H1 (cell line): ENCODE data around the gene CHST13. TPM values are rescaled to one million over a fixed set of nuclear protein-coding genes. Genes with fewer than 3 reads are reported as not detected.

Experiments used
- ASH2L ChIP-seq: fragments of 200-600, 300-600 bp; sonication (generic); IDR thresholded peaks from one replicate; pipeline ENCODE4 v1.7.1; 2017; ENCODE audit warnings: low read length
- MAFK ChIP-seq: IDR thresholded peaks from 2 replicates; pipeline ENCODE4 v1.6.1; 2012; ENCODE audit warnings: low read depth, mild to moderate bottlenecking, improper control_type of control experiment, low read length
- NANOG ChIP-seq: IDR thresholded peaks from 2 replicates; pipeline ENCODE4 v1.6.1; 2011; ENCODE audit warnings: low read length, low read depth, mild to moderate bottlenecking, inconsistent platforms; ENCODE audit not compliant: insufficient read depth, poor library complexity, severe bottlenecking
- POLR2AphosphoS5 ChIP-seq: IDR thresholded peaks from 2 replicates; pipeline ENCODE4 v1.6.1; 2011; ENCODE audit warnings: low read depth, low read length
- polyA plus RNA-seq, 7 experiments: library from polyadenylated mRNA; depleted of rRNA in 3 of 7; stranded (reverse) in 5 of 7; unstranded in 2 of 7; fragments of >200 nt in 5 of 7; fragments of 200-250 nt in 2 of 7; gene quantifications; 1 replicate in 5 of 7; 2 replicates in 1 of 7; 4 replicates in 1 of 7; pipeline versions ENCODE4 v1.2.1 to v1.2.3, GENCODE V29; 2011 to 2013; ENCODE audit warnings: missing spikeins in 2 of 7, mixed read lengths in 2 of 7
- total RNA-seq: library from RNA; stranded (reverse); fragmentation: NEBNext Ultra II Directional; extraction: Animal tissue kit (Norgen Biotek cat#: 25700); gene quantifications from 2 replicates; pipeline ENCODE4 v1.2.1, GENCODE V29; 2021
- TF ChIP-seq, protein P1 (sequence below): fragments of 300-600 bp; sonication (generic); IDR thresholded peaks from 2 replicates; pipeline ENCODE4 v1.7.1; 2012; ENCODE audit warnings: low read length, moderate library complexity, mild to moderate bottlenecking, inconsistent platforms; ENCODE audit not compliant: insufficient replicate concordance

The CHST13 gene
- total and polyA plus RNA-seq, 2 of the 8 experiments (the other 6 are each of a cell fraction or from before 2014, with no cell fraction given) = 5.4 to 11.7 TPM

DNA sequence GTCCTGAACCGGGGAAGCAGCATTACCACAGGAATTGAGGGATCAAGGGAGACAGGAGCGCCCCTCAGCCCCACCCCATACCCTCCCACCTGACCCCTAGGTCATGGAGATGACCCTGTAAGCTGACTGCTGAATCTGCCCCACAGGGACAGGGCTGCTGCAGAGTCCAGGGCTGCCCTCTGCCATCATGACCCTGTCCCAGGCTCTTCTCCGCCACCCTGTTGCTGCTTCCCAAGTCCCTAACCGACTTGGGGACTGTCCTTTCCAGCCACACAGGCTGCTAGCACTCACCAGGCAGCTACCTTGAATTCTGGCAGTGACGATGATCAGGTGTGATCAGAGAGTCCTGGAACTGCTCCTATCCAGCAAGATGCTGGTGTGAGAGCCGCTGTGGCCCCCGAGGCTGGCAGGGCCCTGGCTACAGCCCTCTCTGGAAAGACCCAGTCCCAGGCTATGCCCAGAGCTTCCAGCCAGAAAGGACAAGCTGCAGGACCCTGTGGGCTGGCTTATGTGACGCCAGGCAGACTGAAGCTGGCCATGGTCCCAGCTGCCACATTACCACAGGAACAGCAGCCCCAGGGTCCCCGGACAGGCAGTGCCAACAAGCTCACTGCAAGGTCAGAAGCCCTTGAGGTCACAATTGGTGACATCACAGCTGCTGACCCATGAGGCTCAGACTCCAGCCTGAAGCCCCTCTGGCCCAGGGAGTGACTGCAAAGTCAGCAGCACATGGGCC, 34.5 kb downstream of the CHST13 start, which contains the start of gene C3orf22 (continued):
- TF ChIP-seq, protein P1, sequence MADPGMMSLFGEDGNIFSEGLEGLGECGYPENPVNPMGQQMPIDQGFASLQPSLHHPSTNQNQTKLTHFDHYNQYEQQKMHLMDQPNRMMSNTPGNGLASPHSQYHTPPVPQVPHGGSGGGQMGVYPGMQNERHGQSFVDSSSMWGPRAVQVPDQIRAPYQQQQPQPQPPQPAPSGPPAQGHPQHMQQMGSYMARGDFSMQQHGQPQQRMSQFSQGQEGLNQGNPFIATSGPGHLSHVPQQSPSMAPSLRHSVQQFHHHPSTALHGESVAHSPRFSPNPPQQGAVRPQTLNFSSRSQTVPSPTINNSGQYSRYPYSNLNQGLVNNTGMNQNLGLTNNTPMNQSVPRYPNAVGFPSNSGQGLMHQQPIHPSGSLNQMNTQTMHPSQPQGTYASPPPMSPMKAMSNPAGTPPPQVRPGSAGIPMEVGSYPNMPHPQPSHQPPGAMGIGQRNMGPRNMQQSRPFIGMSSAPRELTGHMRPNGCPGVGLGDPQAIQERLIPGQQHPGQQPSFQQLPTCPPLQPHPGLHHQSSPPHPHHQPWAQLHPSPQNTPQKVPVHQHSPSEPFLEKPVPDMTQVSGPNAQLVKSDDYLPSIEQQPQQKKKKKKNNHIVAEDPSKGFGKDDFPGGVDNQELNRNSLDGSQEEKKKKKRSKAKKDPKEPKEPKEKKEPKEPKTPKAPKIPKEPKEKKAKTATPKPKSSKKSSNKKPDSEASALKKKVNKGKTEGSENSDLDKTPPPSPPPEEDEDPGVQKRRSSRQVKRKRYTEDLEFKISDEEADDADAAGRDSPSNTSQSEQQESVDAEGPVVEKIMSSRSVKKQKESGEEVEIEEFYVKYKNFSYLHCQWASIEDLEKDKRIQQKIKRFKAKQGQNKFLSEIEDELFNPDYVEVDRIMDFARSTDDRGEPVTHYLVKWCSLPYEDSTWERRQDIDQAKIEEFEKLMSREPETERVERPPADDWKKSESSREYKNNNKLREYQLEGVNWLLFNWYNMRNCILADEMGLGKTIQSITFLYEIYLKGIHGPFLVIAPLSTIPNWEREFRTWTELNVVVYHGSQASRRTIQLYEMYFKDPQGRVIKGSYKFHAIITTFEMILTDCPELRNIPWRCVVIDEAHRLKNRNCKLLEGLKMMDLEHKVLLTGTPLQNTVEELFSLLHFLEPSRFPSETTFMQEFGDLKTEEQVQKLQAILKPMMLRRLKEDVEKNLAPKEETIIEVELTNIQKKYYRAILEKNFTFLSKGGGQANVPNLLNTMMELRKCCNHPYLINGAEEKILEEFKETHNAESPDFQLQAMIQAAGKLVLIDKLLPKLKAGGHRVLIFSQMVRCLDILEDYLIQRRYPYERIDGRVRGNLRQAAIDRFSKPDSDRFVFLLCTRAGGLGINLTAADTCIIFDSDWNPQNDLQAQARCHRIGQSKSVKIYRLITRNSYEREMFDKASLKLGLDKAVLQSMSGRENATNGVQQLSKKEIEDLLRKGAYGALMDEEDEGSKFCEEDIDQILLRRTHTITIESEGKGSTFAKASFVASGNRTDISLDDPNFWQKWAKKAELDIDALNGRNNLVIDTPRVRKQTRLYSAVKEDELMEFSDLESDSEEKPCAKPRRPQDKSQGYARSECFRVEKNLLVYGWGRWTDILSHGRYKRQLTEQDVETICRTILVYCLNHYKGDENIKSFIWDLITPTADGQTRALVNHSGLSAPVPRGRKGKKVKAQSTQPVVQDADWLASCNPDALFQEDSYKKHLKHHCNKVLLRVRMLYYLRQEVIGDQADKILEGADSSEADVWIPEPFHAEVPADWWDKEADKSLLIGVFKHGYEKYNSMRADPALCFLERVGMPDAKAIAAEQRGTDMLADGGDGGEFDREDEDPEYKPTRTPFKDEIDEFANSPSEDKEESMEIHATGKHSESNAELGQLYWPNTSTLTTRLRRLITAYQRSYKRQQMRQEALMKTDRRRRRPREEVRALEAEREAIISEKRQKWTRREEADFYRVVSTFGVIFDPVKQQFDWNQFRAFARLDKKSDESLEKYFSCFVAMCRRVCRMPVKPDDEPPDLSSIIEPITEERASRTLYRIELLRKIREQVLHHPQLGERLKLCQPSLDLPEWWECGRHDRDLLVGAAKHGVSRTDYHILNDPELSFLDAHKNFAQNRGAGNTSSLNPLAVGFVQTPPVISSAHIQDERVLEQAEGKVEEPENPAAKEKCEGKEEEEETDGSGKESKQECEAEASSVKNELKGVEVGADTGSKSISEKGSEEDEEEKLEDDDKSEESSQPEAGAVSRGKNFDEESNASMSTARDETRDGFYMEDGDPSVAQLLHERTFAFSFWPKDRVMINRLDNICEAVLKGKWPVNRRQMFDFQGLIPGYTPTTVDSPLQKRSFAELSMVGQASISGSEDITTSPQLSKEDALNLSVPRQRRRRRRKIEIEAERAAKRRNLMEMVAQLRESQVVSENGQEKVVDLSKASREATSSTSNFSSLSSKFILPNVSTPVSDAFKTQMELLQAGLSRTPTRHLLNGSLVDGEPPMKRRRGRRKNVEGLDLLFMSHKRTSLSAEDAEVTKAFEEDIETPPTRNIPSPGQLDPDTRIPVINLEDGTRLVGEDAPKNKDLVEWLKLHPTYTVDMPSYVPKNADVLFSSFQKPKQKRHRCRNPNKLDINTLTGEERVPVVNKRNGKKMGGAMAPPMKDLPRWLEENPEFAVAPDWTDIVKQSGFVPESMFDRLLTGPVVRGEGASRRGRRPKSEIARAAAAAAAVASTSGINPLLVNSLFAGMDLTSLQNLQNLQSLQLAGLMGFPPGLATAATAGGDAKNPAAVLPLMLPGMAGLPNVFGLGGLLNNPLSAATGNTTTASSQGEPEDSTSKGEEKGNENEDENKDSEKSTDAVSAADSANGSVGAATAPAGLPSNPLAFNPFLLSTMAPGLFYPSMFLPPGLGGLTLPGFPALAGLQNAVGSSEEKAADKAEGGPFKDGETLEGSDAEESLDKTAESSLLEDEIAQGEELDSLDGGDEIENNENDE = no peak
- no peak for TF ChIP-seq ASH2L
- TF ChIP-seq NANOG = no peak
- TF ChIP-seq POLR2AphosphoS5 = no peak
- no peak for TF ChIP-seq MAFK
